GM19467 (cell line): Measurements from ENCODE around the gene NAA50.

Experiments
- ATAC-seq: cut with Tn5 transposase; IDR thresholded peaks from one replicate; pipeline ENCODE4 v1.9.1; 2021; ENCODE audit warnings: mild to moderate bottlenecking, moderate library complexity; ENCODE audit not compliant: unreplicated experiment

The NAA50 gene

GRCh38 chr3:113745756-113746547 lies at the start of gene NAA50:
Gene NAA50, minus strand, starts transcription at chr3:113746249. Its CDS starts 300 bp downstream, at chr3:113745949.
- peak; percentile 47 for ATAC-seq

- ATAC-seq = no peak
Measured at GRCh38 chr3:113795693-113796092, 49.6 kb upstream of the NAA50 start.

- no peak for ATAC-seq
Measured at GRCh38 chr3:113794526-113794925, 48.5 kb upstream of the NAA50 start.

GRCh38 chr3:113791381-113791780 lies 45.3 kb upstream of the NAA50 start:
- ATAC-seq = no peak

- ATAC-seq = no peak
Measured at GRCh38 chr3:113783980-113784379, 37.9 kb upstream of the NAA50 start.

GRCh38 chr3:113783463-113783862 lies 37.4 kb upstream of the NAA50 start:
- ATAC-seq = no peak

- no peak for ATAC-seq
Measured at GRCh38 chr3:113776564-113776963, 30.5 kb upstream of the NAA50 start.

GRCh38 chr3:113775516-113775915 lies 29.5 kb upstream of the NAA50 start:
- ATAC-seq = no peak

- ATAC-seq = no peak
Measured at GRCh38 chr3:113773381-113773780, 27.3 kb upstream of the NAA50 start.

GRCh38 chr3:113771993-113772392 lies 25.9 kb upstream of the NAA50 start:
- no peak for ATAC-seq

- ATAC-seq = peak; percentile 68
Measured at GRCh38 chr3:113769551-113769950, 23.5 kb upstream of the NAA50 start.

GRCh38 chr3:113764698-113765097 lies 18.6 kb upstream of the NAA50 start:
- ATAC-seq = no peak

- ATAC-seq = no peak
Measured at GRCh38 chr3:113758389-113759024, 12.5 kb upstream of the NAA50 start.

- ATAC-seq = no peak
Measured at GRCh38 chr3:113754494-113755159, 8.6 kb upstream of the NAA50 start.

- ATAC-seq = no peak
Measured at GRCh38 chr3:113753376-113753985, 7.4 kb upstream of the NAA50 start.

GRCh38 chr3:113751141-113751540 lies 5.1 kb upstream of the NAA50 start:
- no peak for ATAC-seq

GRCh38 chr3:113747283-113748046 lies 1.4 kb upstream of the NAA50 start:
- no peak for ATAC-seq

- ATAC-seq = peak; percentile 34
Measured at GRCh38 chr3:113746548-113747282, 666 bp upstream of the NAA50 start, which contains the start of gene ATP6V1A. Gene ATP6V1A, plus strand, starts transcription at chr3:113747035. Its CDS starts 31,719 bp downstream, at chr3:113778754.

- ATAC-seq = peak; percentile 52
Measured at GRCh38 chr3:113744941-113745755, 901 bp downstream of the NAA50 start.
